GM08714 (cell line): Measurements from ENCODE around the gene FRK.
"Not testable (repeated sequence)": the region's sequence is repeated elsewhere in the genome, so short reads cannot be mapped to it uniquely, and the experiment has no call there.

Experiments
- H3K4me3 ChIP-seq: fragments of 200-500 bp; sonication (Bioruptor generic); 2 replicates; pipeline ENCODE4 v1.5.1; 2014; ENCODE audit warnings: mild to moderate bottlenecking, low read length, inconsistent platforms
- ZNF274 ChIP-seq: IDR thresholded peaks from 2 replicates; pipeline ENCODE4 v1.6.1; 2012; ENCODE audit warnings: mild to moderate bottlenecking, low read depth, low read length

Gene FRK

GRCh38 chr6:116059713-116060571 is 749 bp downstream of the FRK start:
- no peak overlapping the region for H3K4me3 ChIP-seq
- TF ChIP-seq ZNF274, result no peak

- no peak overlapping the region for H3K4me3 ChIP-seq
- no peak for TF ChIP-seq ZNF274
These were observed 2.9 kb downstream of the FRK start for GRCh38 chr6:116057766-116058165.

DNA sequence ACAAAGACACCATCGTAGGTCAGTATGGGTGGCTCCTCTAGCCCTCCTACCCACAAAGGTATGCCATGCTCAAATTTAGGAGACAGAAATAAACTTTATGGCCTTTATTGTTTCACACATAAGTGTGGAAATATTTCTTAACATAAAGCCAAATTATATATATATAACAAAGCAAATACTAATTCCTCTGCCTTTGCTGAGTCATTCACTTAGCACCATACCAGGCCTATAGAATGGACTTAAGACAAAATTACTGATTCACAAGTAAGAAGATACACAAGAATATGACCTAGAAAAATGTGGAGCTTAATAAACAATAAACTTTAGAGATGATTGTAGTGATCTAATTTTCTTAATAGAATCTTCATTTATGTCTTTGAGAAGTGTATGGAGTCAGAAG is 5.2 kb downstream of the FRK start:
- no peak overlapping the region for H3K4me3 ChIP-seq
- TF ChIP-seq ZNF274, result no peak

DNA sequence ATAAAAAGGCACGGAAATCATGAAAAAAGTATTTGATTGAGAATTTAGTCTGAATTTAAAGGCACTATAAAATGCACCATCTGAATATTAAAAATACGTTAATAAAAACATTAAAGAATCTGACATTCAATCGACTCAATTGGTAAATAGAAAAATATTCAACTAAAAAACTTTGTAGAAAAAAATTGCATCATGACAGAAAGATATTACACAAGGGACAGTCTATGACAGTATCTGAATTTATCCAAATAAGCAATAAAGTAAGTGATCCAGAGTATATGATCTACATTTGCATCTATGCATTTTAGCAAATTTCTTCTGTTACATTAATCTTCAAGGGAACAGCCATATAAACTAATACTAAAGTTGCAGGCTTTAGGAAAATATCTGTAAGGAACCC is 9.4 kb downstream of the FRK start:
- TF ChIP-seq ZNF274, result no peak

DNA sequence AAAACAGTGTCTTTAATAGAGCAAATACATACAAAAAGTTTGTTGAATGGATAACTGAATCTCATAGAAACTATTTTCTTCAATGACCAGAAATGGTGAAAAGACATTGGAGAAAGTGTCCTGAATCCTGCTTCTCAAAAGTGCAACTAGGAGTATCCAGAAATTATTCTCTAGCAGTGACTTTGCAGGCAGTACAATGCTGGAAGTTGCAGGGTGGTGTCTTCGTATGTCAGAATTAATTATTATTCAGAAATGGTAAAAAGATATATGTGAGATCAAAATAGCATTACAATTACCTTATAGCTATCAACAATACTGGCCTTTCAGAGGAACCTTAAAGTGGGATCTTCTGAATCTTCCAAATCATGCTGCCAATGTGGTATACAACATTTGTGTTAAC is 10.0 kb downstream of the FRK start:
- no peak overlapping the region for H3K4me3 ChIP-seq
- TF ChIP-seq ZNF274, result no peak

More for the DNA sequence above, 9.4 kb downstream of the FRK start:
- H3K4me3 ChIP-seq, result no peak overlapping the region

GRCh38 chr6:116049321-116049720 is 11.4 kb downstream of the FRK start:
- H3K4me3 ChIP-seq, result no peak overlapping the region
- no peak for TF ChIP-seq ZNF274

GRCh38 chr6:116047173-116047933 is 13.3 kb downstream of the FRK start:
- no peak for TF ChIP-seq ZNF274

DNA sequence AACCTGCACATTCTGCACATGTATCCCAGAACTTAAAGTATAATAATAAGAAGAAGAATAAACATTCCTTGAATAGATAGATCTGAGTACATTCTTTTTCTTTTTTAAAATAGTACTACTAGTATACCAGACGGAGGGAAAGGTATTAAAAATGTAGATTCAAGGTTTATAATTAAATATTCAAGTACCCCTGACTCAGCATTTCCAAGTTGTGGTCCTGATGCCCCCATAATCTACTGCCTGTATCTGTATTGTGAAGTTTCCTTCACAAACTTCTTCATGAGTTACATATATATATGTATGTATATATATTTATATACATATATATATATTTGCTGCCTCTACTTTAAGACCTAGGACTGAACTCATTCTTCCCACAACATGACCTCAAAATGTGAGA is 14.0 kb downstream of the FRK start:
- TF ChIP-seq ZNF274, result no peak
- no peak overlapping the region for H3K4me3 ChIP-seq

More at GRCh38 chr6:116047173-116047933, 13.3 kb downstream of the FRK start:
- H3K4me3 ChIP-seq, result no peak overlapping the region

DNA sequence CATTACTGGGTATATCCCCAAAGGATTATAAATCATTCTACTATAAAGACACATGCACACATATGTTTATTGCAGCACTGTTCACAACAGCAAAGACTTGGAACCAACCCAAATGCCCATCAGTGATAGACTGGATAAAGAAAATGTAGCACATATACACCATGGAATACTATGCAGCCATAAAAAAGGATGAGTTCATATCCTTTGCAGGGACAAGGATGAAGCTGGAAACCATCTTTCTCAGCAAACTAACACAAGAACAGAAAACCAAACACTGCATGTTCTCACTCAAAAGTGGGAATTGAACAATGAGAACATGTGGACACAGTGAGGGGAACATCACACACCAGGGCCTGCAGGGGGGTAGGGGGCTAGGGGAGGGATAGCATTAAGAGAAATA is 14.4 kb downstream of the FRK start:
- not testable (repeated sequence) for H3K4me3 ChIP-seq

GRCh38 chr6:116041934-116042333 is 18.8 kb downstream of the FRK start:
- no peak for TF ChIP-seq ZNF274
- no peak overlapping the region for H3K4me3 ChIP-seq

DNA sequence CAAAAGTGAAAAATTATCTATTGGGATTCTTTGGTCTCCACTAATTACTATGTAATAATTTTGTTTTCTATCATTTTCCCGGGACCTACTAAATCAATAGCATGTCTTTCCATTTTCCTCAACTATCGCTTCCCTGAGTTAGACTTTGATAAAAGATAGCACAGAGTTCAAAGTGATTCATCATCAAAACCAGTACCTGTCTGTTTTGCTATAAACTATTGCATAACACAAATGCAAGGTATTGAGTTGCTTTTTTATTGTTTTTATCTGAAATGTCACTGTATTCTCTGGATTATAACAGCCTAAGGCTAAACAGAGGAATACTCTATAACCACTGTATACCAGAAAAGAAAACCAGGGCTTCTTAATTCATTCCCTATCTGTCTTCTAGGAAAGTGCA is 19.7 kb downstream of the FRK start:
- H3K4me3 ChIP-seq, result no peak overlapping the region
- no peak for TF ChIP-seq ZNF274

DNA sequence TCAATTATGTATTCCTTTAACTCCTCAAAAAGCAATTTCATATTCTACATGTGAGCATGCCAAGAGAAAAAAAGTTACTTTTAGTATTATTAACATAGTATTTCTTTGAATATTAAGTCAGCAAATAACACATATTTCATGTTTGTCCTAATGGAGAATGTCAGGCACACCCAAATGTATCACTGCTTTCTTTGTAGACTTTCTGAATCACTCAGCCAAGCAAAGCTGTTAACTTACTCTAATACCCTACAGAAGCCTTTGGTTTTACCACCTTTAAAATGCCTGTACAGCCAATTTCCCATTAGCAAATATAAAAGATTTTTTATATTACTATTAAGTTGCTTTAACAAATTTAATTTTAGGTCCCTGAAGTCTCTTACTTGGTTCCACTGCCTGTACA is 23.8 kb downstream of the FRK start:
- no peak for TF ChIP-seq ZNF274
- H3K4me3 ChIP-seq, result no peak overlapping the region

DNA sequence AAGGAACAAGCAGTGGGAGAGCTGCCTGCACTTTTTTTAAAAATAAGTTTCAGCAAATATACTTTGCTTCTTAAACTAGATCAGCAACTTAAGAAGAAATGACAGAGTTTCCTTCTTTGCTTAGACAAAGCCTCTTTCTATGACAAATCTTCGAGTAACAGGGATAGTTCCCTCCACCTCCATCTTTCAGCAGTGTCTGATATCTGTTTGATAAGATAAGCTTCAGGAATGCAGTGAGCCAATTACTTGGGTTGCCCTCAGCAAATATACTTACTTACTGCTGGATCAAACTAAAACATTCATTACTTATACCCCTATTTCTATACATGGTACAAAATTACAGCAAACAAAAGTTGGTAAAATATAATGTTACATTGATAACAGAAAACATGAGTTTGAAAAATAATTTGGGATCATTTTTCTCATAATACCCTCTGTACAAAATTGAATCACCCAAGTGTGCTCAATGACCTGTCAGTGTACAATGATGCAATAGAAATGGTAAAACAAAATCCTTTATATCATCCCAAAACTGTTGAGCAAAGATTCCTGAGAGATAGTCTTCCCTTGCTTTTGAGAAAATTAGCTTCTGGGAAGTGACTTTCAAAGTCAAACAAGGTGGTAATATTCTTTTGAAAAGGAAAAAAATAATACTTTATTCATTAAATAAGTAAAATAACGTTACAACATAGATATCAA is 24.5 kb downstream of the FRK start:
- no peak for TF ChIP-seq ZNF274

GRCh38 chr6:116035616-116036015 is 25.1 kb downstream of the FRK start:
- no peak for TF ChIP-seq ZNF274
- H3K4me3 ChIP-seq, result no peak overlapping the region

More for the DNA sequence above, 24.5 kb downstream of the FRK start:
- H3K4me3 ChIP-seq, result no peak overlapping the region

GRCh38 chr6:116034327-116034726 is 26.4 kb downstream of the FRK start:
- TF ChIP-seq ZNF274, result no peak
- no peak overlapping the region for H3K4me3 ChIP-seq
